H9 (cell line): Measurements from ENCODE around the gene SIPA1L3. TPM values are rescaled to one million over a fixed set of nuclear protein-coding genes. Genes with fewer than 3 reads are reported as not detected.

Experiments used
- DNase-seq: peaks from one replicate; pipeline ENCODE4 v3.0.0-alpha.2; 2017
- H2AFZ ChIP-seq: one replicate; pipeline ENCODE4 v1.6.1; 2013; ENCODE audit warnings: mild to moderate bottlenecking, low read length, control low read depth, moderate library complexity
- H2AK5ac ChIP-seq: 2 replicates; pipeline ENCODE4 v1.6.1; 2013; ENCODE audit warnings: low read length, control low read depth, mixed read lengths; ENCODE audit not compliant: insufficient read length
- H2BK120ac ChIP-seq: one replicate; pipeline ENCODE4 v1.6.1; 2013; ENCODE audit warnings: low read depth, mild to moderate bottlenecking, low read length, control low read depth, inconsistent platforms; ENCODE audit not compliant: poor library complexity, severe bottlenecking
- H2BK12ac ChIP-seq: 2 replicates; pipeline ENCODE4 v1.6.1; 2013; ENCODE audit warnings: low read length, control low read depth, mixed read lengths, low read depth; ENCODE audit not compliant: insufficient read length
- H2BK15ac ChIP-seq: 2 replicates; pipeline ENCODE4 v1.6.1; 2013; ENCODE audit warnings: low read depth, low read length, control low read depth
- H2BK20ac ChIP-seq: one replicate; pipeline ENCODE4 v1.6.1; 2013; ENCODE audit warnings: low read depth, mild to moderate bottlenecking, low read length, control low read depth, inconsistent platforms; ENCODE audit not compliant: poor library complexity, severe bottlenecking
- H2BK5ac ChIP-seq: 2 replicates; pipeline ENCODE4 v1.6.1; 2013; ENCODE audit warnings: low read length, control low read depth, mixed read lengths; ENCODE audit not compliant: insufficient read length
- H3K14ac ChIP-seq: 2 replicates; pipeline ENCODE4 v1.6.1; 2013; ENCODE audit warnings: low read length, control low read depth; ENCODE audit not compliant: insufficient read depth
- H3K18ac ChIP-seq: 2 replicates; pipeline ENCODE4 v1.6.1; 2013; ENCODE audit warnings: low read depth, mild to moderate bottlenecking, mixed read lengths, low read length, control low read depth; ENCODE audit not compliant: insufficient read length
- H3K23ac ChIP-seq: 2 replicates; pipeline ENCODE4 v1.6.1; 2013; ENCODE audit warnings: low read length, control low read depth, mixed read lengths, low read depth; ENCODE audit not compliant: insufficient read length
- H3K23me2 ChIP-seq: 2 replicates; pipeline ENCODE4 v1.6.1; 2013; ENCODE audit warnings: low read depth, mild to moderate bottlenecking, mixed read lengths, low read length, control low read depth; ENCODE audit not compliant: insufficient read length, poor library complexity, severe bottlenecking
- H3K27ac ChIP-seq: 2 replicates; pipeline ENCODE4 v1.5.1; 2013; ENCODE audit warnings: low read length, control low read depth, mixed read lengths, low read depth; ENCODE audit not compliant: insufficient read length
- H3K27me3 ChIP-seq: 2 replicates; pipeline ENCODE4 v1.6.1; 2013; ENCODE audit warnings: low read length, control low read depth, inconsistent platforms; ENCODE audit not compliant: insufficient read depth
- H3K4ac ChIP-seq: 2 replicates; pipeline ENCODE4 v1.6.1; 2013; ENCODE audit warnings: low read depth, mild to moderate bottlenecking, control low read depth, inconsistent platforms, low read length, moderate library complexity
- H3K4me1 ChIP-seq: 2 replicates; pipeline ENCODE4 v1.6.1; 2013; ENCODE audit warnings: low read length, control low read depth, inconsistent platforms; ENCODE audit not compliant: insufficient read depth
- H3K4me2 ChIP-seq: 2 replicates; pipeline ENCODE4 v1.6.1; 2013; ENCODE audit warnings: low read length, control low read depth, mixed read lengths; ENCODE audit not compliant: insufficient read length, insufficient read depth
- H3K56ac ChIP-seq: 2 replicates; pipeline ENCODE4 v1.6.1; 2013; ENCODE audit warnings: low read depth, mild to moderate bottlenecking, mixed read lengths, low read length, control low read depth; ENCODE audit not compliant: insufficient read length
- H3K79me1 ChIP-seq: 2 replicates; pipeline ENCODE4 v1.6.1; 2013; ENCODE audit warnings: low read depth, mild to moderate bottlenecking, moderate library complexity, low read length, control low read depth, inconsistent platforms; ENCODE audit not compliant: insufficient read depth, poor library complexity, severe bottlenecking
- H3K79me2 ChIP-seq: 2 replicates; pipeline ENCODE4 v1.6.1; 2013; ENCODE audit warnings: low read length, control low read depth, inconsistent platforms; ENCODE audit not compliant: insufficient read depth
- H3K9ac ChIP-seq: 2 replicates; pipeline ENCODE4 v1.6.1; 2013; ENCODE audit warnings: low read length, control low read depth, mixed read lengths; ENCODE audit not compliant: insufficient read length; ENCODE audit errors: extremely low read depth
- H3K9me3 ChIP-seq: one replicate; pipeline ENCODE4 v1.6.1; 2013; ENCODE audit warnings: low read depth, low read length, inconsistent platforms; ENCODE audit not compliant: control insufficient read depth
- H3T11ph ChIP-seq: one replicate; pipeline ENCODE4 v1.6.1; 2013; ENCODE audit warnings: mild to moderate bottlenecking, low read length, control low read depth, inconsistent platforms
- H4K20me1 ChIP-seq: one replicate; pipeline ENCODE4 v1.6.1; 2013; ENCODE audit not compliant: control insufficient read depth, insufficient read length, insufficient read depth
- H4K5ac ChIP-seq: 2 replicates; pipeline ENCODE4 v1.6.1; 2013; ENCODE audit warnings: low read depth, mild to moderate bottlenecking, mixed read lengths, low read length, control low read depth; ENCODE audit not compliant: insufficient read length
- H4K8ac ChIP-seq: replicated peaks from 2 replicates; pipeline ENCODE4 v1.6.1; 2013; ENCODE audit warnings: low read length, control low read depth, mixed read lengths, low read depth; ENCODE audit not compliant: insufficient read length
- H4K91ac ChIP-seq: 2 replicates; pipeline ENCODE4 v1.6.1; 2013; ENCODE audit warnings: low read depth, mild to moderate bottlenecking, moderate library complexity, mixed read lengths, low read length, control low read depth; ENCODE audit not compliant: insufficient read length
- H3K27ac Mint-ChIP-seq, 3 experiments: 2 replicates in 2 of 3; 3 replicates in 1 of 3; pipeline ENCODE4 v1.8.0; 2020 to 2021; ENCODE audit warnings: mixed read lengths in 3 of 3, mild to moderate bottlenecking in 1 of 3, moderate library complexity in 1 of 3
- H3K27me3 Mint-ChIP-seq: 2 replicates; pipeline ENCODE4 v1.8.0; 2021; ENCODE audit warnings: low read depth, mild to moderate bottlenecking, moderate library complexity, mixed read lengths
- H3K36me3 Mint-ChIP-seq, 3 experiments: 2 replicates in 2 of 3; 3 replicates in 1 of 3; pipeline ENCODE4 v1.8.0; 2020 to 2021; ENCODE audit warnings: low read depth in 3 of 3, mixed read lengths in 3 of 3; ENCODE audit not compliant: insufficient read depth in 1 of 3
- H3K4me1 Mint-ChIP-seq, 2 experiments: 2 replicates each; pipeline ENCODE4 v1.8.0; 2020; ENCODE audit warnings: mixed read lengths in 2 of 2
- H3K4me3 Mint-ChIP-seq, 2 experiments: 2 replicates in 1 of 2; 3 replicates in 1 of 2; pipeline ENCODE4 v1.8.0; 2020 to 2021; ENCODE audit warnings: mild to moderate bottlenecking in 2 of 2, mixed read lengths in 2 of 2, moderate library complexity in 1 of 2
- H3K9me3 Mint-ChIP-seq, 2 experiments: 2 replicates in 1 of 2; 3 replicates in 1 of 2; pipeline ENCODE4 v1.8.0; 2020; ENCODE audit warnings: mild to moderate bottlenecking in 2 of 2, mixed read lengths in 2 of 2, moderate library complexity in 1 of 2
- CTCF ChIP-seq: fragments of 200-600 bp; sonication (generic); conservative IDR thresholded peaks from 3 replicates; pipeline ENCODE4 v1.8.0; 2021; ENCODE audit warnings: antibody characterized with exemption, mild to moderate bottlenecking
- WGBS: extraction: QIAGEN DNeasy Blood & Tissue Kit; methylation state at CpG from one replicate; pipeline ENCODE4 v1.1.7; 2013; ENCODE audit warnings: missing lambda C conversion rate, low lambda C conversion rate, mixed read lengths; ENCODE audit not compliant: insufficient read length; ENCODE audit errors: extremely low coverage; 5-methylcytosine and 5-hydroxymethylcytosine counted together
- total RNA-seq: library from RNA; stranded (reverse); gene quantifications from 2 replicates; pipeline ENCODE4 v1.2.1, GENCODE V29; 2021

SIPA1L3 gene
- total RNA-seq, 1 experiment from 2014 or later, result 40.1 TPM

- H3K9me3 ChIP-seq, result no peaks in the 10 kb centered on the region
These were observed 801 bp upstream of the SIPA1L3 start, which contains the start of gene WDR87 for GRCh38 chr19:37905946-37906868. TSS of gene WDR87 (minus strand) at chr19:37906594. CDS start at chr19:37898239, 8,355 bp downstream.

More at GRCh38 chr19:37905946-37906868, 801 bp upstream of the SIPA1L3 start, which contains the start of gene WDR87:
- peaks cover 13% of the 10 kb centered on the region; the same call in 1 of the 2 replicates for H3K4me1 ChIP-seq
- no peaks in the 10 kb centered on the region for H3K79me1 ChIP-seq
- H3K4me2 ChIP-seq, result peak within 1 kb of the TSS; percentile 93
- H3T11ph ChIP-seq, result no peak within 1 kb of the TSS
- Mint-ChIP-seq H3K9me3 (no peaks in the 10 kb centered on the region; a peak in 1 of 5 replicates), H3K36me3 (peaks cover 0 to 3% (median 2%) of the 10 kb centered on the region in 3 experiments; a peak in 4 of 7 replicates), H3K27ac (peak within 1 kb of the TSS; percentile 96 to 99 (median 97)), H3K4me3 (peak within 1 kb of the TSS; percentile 87 to 93), H3K27me3 (no peaks in the 10 kb centered on the region), H3K4me1 (peaks cover 33 to 35% of the 10 kb centered on the region in 2 experiments)
- H4K5ac ChIP-seq, result no peak within 1 kb of the TSS
- no CpG with 5 or more reads among the region's 63 CpGs for WGBS
- no peak within 1 kb of the TSS for H2BK15ac ChIP-seq
- no peak within 1 kb of the TSS for H2BK20ac ChIP-seq
- H4K91ac ChIP-seq, result no peak within 1 kb of the TSS
- H2BK120ac ChIP-seq, result no peak within 1 kb of the TSS
- H3K9ac ChIP-seq, result peak within 1 kb of the TSS; percentile 62
- no peaks in the 10 kb centered on the region for H4K20me1 ChIP-seq
- no peak within 1 kb of the TSS for H2BK12ac ChIP-seq
- H3K23ac ChIP-seq, result no peak within 1 kb of the TSS
- H2AK5ac ChIP-seq, result no peak within 1 kb of the TSS
- DNase-seq, result peak; percentile 95
- H3K79me2 ChIP-seq, result peaks cover 10% of the 10 kb centered on the region; the same call in 1 of the 2 replicates
- no peak within 1 kb of the TSS for H2AFZ ChIP-seq
- no peaks in the 10 kb centered on the region for H3K27me3 ChIP-seq
- no peak within 1 kb of the TSS for H3K4ac ChIP-seq
- H4K8ac ChIP-seq, result no peak within 1 kb of the TSS
- H3K56ac ChIP-seq, result no peak within 1 kb of the TSS
- H3K27ac ChIP-seq, result peak within 1 kb of the TSS; percentile 32
- H3K14ac ChIP-seq, result peak within 1 kb of the TSS; percentile 81
- H3K18ac ChIP-seq, result peak within 1 kb of the TSS; percentile 12
- no peak within 1 kb of the TSS for H2BK5ac ChIP-seq
- peak; percentile 29; the same call in 2 of the 3 replicates for TF ChIP-seq CTCF
- H3K23me2 ChIP-seq, result peaks cover 10% of the 10 kb centered on the region
